ENCODE results near the gene HACD4. TPM values are rescaled to one million over a fixed set of nuclear protein-coding genes. Genes with fewer than 3 reads are reported as not detected.
"Not testable (repeated sequence)": the region's sequence is repeated elsewhere in the genome, so short reads cannot be mapped to it uniquely, and the experiment has no call there.

HACD4 gene
- total RNA-seq, 2 experiments from 2014 or later = 1.1 to 1.6 TPM

DNA sequence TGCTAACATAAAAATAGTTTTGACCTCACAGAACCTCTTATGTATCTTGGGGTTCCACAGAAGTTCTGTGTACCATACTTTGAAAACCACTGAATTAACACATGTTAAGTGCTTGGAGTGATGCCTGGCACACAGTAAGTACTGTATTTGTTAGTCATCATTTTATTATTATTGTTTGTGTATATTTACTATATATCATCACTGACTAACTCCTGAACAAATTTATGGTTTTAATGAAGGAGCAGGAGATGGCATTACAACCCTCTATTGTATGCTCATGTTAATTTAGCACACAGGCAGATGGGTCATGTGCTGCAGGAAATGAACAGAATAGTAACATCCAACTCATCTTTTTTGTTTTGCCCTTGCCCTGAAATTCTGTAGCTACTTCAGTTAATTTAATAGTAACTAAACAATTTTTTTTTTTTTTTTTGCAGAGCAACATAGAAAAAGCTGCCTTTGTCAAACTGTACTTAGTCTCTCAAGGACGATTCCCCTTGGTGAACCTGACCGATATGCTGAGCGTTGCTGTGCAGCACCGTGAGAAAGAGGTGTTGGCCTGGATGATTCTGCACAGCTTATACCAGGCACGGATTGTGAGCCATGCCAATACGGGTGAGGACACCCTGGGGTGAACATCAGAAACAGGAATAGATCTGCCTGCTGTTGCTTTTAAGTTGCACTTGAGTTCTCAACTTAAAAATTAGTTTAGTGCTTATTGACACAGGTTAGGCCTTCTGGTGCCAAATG is 45.4 kb downstream of the HACD4 start:
- Mint-ChIP-seq H3K4me1 (ENCODE audit: low read depth) (peaks cover 3% of the 10 kb centered on the region), H3K27me3 (ENCODE audit: low read depth) (no peaks in the 10 kb centered on the region), H3K4me3 (no peak overlapping the region), H3K27ac (no peak overlapping the region), H3K9me3 (no peaks in the 10 kb centered on the region), H3K36me3 (ENCODE audit: low read depth) (peaks cover 39% of the 10 kb centered on the region)
- no peak for DNase-seq
- intact Hi-C loops (cut with micrococcal nuclease) = no loop called here
- CTCF ChIA-PET = interaction anchor here (0.6 to 1.0 kb wide), 2 partner anchors 9 to 125 kb away, joined by 3 to 4 read pairs; no protein-coding TSS in a partner anchor

GRCh38 chr9:20984506-20984905 is 46.9 kb downstream of the HACD4 start:
- H3K27ac Mint-ChIP-seq = no peak overlapping the region
- H3K36me3 Mint-ChIP-seq (ENCODE audit: low read depth) = peaks cover 27% of the 10 kb centered on the region
- no peak for DNase-seq
- intact Hi-C loops (cut with micrococcal nuclease) = no loop called here
- peaks cover 8% of the 10 kb centered on the region for H3K4me1 Mint-ChIP-seq (ENCODE audit: low read depth)
- CTCF ChIA-PET = no interaction called here
- no peak overlapping the region for H3K4me3 Mint-ChIP-seq
- H3K9me3 Mint-ChIP-seq = no peaks in the 10 kb centered on the region
- H3K27me3 Mint-ChIP-seq (ENCODE audit: low read depth) = no peaks in the 10 kb centered on the region

GRCh38 chr9:20981486-20981885 is 50.0 kb downstream of the HACD4 start:
- H3K27me3 Mint-ChIP-seq (ENCODE audit: low read depth) = no peaks in the 10 kb centered on the region
- peaks cover 26% of the 10 kb centered on the region for H3K36me3 Mint-ChIP-seq (ENCODE audit: low read depth)
- CTCF ChIA-PET = no interaction called here
- H3K4me1 Mint-ChIP-seq (ENCODE audit: low read depth) = peaks cover 8% of the 10 kb centered on the region
- intact Hi-C loops (cut with micrococcal nuclease) = no loop called here
- no peaks in the 10 kb centered on the region for H3K9me3 Mint-ChIP-seq
- DNase-seq = no peak
- H3K4me3 Mint-ChIP-seq = no peak overlapping the region
- H3K27ac Mint-ChIP-seq = no peak overlapping the region

GRCh38 chr9:20980832-20981455 is 50.5 kb downstream of the HACD4 start:
- intact Hi-C loops (cut with micrococcal nuclease) = no loop called here
- H3K9me3 Mint-ChIP-seq = no peaks in the 10 kb centered on the region
- peaks cover 29% of the 10 kb centered on the region for H3K36me3 Mint-ChIP-seq (ENCODE audit: low read depth)
- no peak overlapping the region for H3K4me3 Mint-ChIP-seq
- CTCF ChIA-PET = no interaction called here
- H3K4me1 Mint-ChIP-seq (ENCODE audit: low read depth) = peaks cover 8% of the 10 kb centered on the region
- no peaks in the 10 kb centered on the region for H3K27me3 Mint-ChIP-seq (ENCODE audit: low read depth)
- DNase-seq = no peak
- no peak overlapping the region for H3K27ac Mint-ChIP-seq

DNA sequence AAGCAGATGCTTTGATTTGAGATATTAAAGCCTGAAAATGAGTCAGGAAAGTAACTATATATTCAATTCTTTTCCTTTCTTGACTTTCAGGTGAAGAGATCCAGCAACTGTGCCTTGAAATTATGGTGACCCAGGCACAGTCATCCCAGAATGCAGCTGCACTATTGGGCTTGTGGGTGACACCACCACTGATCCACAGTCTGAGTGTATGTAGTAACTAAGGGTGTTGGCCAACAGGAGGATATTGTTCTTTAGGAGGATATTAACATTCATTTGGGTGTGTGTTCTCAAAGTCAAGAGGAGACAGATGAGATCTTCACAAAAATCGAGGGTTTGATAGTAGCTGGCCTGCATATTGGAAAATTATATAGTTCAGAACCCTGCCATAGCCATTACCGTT is 53.2 kb downstream of the HACD4 start:
- intact Hi-C loops (cut with micrococcal nuclease) = no loop called here
- CTCF ChIA-PET = no interaction called here

DNA sequence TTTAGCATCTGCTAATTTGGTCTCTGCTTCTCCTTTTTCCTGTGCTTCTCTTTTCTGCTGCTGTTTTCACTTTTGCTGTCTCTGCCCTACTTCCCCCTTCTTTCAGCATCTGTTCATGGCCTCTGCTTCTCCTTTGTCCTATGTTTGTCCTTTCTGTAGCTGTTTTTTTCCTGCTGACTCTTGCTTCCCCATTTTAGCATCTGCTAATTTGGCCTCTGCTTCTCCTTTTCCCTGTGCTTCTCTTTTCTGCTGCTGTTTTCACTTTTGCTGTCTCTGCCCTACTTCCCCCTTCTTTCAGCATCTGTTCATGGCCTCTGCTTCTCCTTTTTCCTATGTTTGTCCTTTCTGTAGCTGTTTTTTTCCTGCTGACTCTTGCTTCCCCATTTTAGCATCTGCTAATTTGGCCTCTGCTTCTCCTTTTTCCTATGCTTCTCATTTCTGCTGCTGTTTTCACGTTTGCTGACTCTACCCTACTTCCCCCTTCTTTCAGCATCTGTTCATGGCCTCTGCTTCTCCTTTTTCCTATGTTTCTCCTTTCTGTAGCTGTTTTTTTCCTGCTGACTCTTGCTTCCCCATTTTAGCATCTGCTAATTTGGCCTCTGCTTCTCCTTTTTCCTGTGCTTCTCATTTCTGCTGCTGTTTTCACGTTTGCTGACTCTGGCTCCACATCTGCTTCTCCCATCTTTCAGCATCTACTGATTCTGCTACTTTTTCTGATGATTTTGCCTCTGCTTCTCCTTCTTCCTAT is 57.1 kb downstream of the HACD4 start:
- intact Hi-C loops (cut with micrococcal nuclease); H3K4me3 Mint-ChIP-seq; H3K4me1 Mint-ChIP-seq (ENCODE audit: low read depth); H3K27ac Mint-ChIP-seq; CTCF ChIA-PET; H3K9me3 Mint-ChIP-seq; DNase-seq; H3K27me3 Mint-ChIP-seq (ENCODE audit: low read depth): not testable (repeated sequence)
- H3K36me3 Mint-ChIP-seq (ENCODE audit: low read depth) = peaks cover 32% of the 10 kb centered on the region

More for the DNA sequence above, 53.2 kb downstream of the HACD4 start:
- H3K27ac Mint-ChIP-seq = no peak overlapping the region
- peaks cover 8% of the 10 kb centered on the region for H3K4me1 Mint-ChIP-seq (ENCODE audit: low read depth)
- DNase-seq = no peak
- H3K27me3 Mint-ChIP-seq (ENCODE audit: low read depth) = no peaks in the 10 kb centered on the region
- H3K36me3 Mint-ChIP-seq (ENCODE audit: low read depth) = peaks cover 29% of the 10 kb centered on the region
- H3K4me3 Mint-ChIP-seq = no peak overlapping the region
- no peaks in the 10 kb centered on the region for H3K9me3 Mint-ChIP-seq

DNA sequence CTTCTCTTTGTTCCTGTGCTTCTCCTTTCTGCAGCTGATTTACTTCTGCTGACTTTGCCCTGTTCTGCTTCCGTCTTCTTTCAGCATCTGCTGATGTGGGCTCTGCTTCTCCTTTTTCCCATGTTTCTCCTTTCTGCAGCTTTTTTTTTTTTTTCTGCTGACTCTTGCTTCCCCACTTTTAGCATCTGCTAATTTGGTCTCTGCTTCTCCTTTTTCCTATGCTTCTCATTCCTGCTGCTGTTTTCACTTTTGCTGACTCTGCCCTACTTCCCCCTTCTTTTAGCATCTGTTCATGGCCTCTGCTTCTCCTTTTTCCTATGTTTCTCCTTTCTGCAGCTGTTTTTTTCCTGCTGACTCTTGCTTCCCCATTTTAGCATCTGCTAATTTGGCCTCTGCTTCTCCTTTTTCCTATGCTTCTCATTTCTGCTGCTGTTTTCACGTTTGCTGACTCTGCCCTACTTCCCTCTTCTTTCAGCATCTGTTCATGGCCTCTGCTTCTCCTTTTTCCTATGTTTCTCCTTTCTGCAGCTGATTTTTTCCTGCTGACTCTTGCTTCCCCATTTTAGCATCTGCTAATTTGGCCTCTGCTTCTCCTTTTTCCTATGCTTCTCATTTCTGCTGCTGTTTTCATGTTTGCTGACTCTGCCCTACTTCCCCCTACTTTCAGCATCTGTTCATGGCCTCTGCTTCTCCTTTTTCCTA is 58.0 kb downstream of the HACD4 start:
- H3K4me1 Mint-ChIP-seq (ENCODE audit: low read depth) = not testable (repeated sequence)
- CTCF ChIA-PET = interaction anchor here (0.6 to 1.8 kb wide), 2 partner anchors 57 to 138 kb away, joined by 3 to 4 read pairs; no protein-coding TSS in a partner anchor

GRCh38 chr9:20972684-20973083 is 58.8 kb downstream of the HACD4 start:
- no peak overlapping the region for H3K27ac Mint-ChIP-seq
- H3K9me3 Mint-ChIP-seq = no peaks in the 10 kb centered on the region
- CTCF ChIA-PET = interaction anchor here (0.6 to 1.8 kb wide), 2 partner anchors 58 to 138 kb away, joined by 3 to 4 read pairs; no protein-coding TSS in a partner anchor
- no peaks in the 10 kb centered on the region for H3K27me3 Mint-ChIP-seq (ENCODE audit: low read depth)
- peaks cover 26% of the 10 kb centered on the region for H3K36me3 Mint-ChIP-seq (ENCODE audit: low read depth)
- no peak overlapping the region for H3K4me3 Mint-ChIP-seq
- no peak for DNase-seq
- intact Hi-C loops (cut with micrococcal nuclease) = no loop called here
- H3K4me1 Mint-ChIP-seq (ENCODE audit: low read depth) = no peaks in the 10 kb centered on the region

More for the DNA sequence above, 58.0 kb downstream of the HACD4 start:
- H3K4me3 Mint-ChIP-seq; DNase-seq; intact Hi-C loops (cut with micrococcal nuclease); H3K27me3 Mint-ChIP-seq (ENCODE audit: low read depth); H3K27ac Mint-ChIP-seq; H3K9me3 Mint-ChIP-seq: not testable (repeated sequence)
- peaks cover 29% of the 10 kb centered on the region for H3K36me3 Mint-ChIP-seq (ENCODE audit: low read depth)

DNA sequence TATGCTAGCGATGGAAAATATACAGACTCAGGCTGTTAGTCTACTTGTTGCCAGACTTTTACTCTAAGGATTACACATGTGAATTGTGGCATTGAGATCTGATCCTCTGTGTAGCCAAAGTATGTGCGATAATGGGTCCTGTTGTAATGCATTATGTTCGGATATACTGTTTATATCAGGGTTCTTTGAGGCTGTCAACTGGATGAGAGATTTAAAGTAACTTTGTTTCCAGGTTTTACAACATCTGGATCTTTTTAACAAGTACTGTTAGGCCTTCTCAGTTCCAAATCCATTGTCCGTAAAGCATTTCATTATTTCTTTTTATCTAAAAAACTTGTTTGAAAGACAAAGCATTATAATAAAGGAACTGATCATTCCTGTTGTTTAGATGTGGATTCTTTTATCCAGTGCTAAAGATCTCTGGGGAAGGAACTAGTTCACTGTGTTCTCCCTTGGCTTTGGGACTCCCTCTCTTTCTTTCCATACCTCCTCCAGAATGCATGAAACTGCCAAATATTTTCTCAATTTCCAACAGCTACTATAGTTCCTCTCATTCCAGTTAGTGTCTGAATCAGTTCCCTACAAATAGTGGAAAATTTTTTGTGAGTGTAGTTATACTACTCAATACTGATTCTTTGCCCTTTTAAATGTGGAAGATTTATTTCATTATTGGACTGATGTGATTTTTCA is 68.8 kb downstream of the HACD4 start:
- CTCF ChIA-PET = interaction anchor here (0.8 kb wide), 1 partner anchor 22 kb away, joined by 3 read pairs; no protein-coding TSS in a partner anchor
- no peak for DNase-seq
- H3K4me3 Mint-ChIP-seq = no peak overlapping the region
- H3K4me1 Mint-ChIP-seq (ENCODE audit: low read depth) = no peaks in the 10 kb centered on the region
- H3K27ac Mint-ChIP-seq = no peak overlapping the region
- no peaks in the 10 kb centered on the region for H3K27me3 Mint-ChIP-seq (ENCODE audit: low read depth)
- peaks cover 13% of the 10 kb centered on the region for H3K36me3 Mint-ChIP-seq (ENCODE audit: low read depth)
- H3K9me3 Mint-ChIP-seq = no peaks in the 10 kb centered on the region
- intact Hi-C loops (cut with micrococcal nuclease) = no loop called here

DNA sequence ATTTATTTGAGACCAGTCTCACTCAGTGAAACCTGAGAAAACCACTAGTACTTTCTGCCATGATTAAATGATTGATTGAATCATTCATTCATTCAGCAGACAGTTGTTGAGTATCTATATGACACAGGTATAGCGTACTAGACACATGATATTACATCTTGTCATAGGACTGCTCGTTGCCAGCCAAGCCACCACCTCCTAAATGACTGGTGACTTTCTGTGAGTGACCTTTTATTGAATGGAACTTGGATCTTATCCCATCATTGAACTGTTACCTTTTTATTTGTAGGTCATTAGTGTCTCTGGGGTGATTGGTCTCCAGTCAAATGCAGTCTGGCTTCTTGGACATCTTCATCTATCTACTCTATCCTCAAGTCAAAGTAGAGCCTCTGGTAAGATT is 80.7 kb downstream of the HACD4 start:
- no peak overlapping the region for H3K4me3 Mint-ChIP-seq

More for the DNA sequence above, 80.7 kb downstream of the HACD4 start:
- CTCF ChIA-PET = interaction anchor here (1.1 to 2.3 kb wide), 3 partner anchors 9 to 232 kb away, joined by 4 to 11 read pairs (median 5); no protein-coding TSS in a partner anchor
- Mint-ChIP-seq H3K9me3 (no peaks in the 10 kb centered on the region), H3K4me1 (ENCODE audit: low read depth) (no peaks in the 10 kb centered on the region), H3K27ac (no peak overlapping the region), H3K27me3 (ENCODE audit: low read depth) (no peaks in the 10 kb centered on the region), H3K36me3 (ENCODE audit: low read depth) (peaks cover 12% of the 10 kb centered on the region)
- intact Hi-C loops (cut with micrococcal nuclease) = no loop called here
- DNase-seq = no peak

Measured in activated naive CD4-positive, alpha-beta T cell treated with anti-CD3 and anti-CD28 coated beads for 36 hours (primary cell).